IPS-18a (cell line): ENCODE data around the gene RBM33.

Experiments used
- H3K27ac ChIP-seq: one replicate; pipeline ENCODE4 v1.5.1; 2013; ENCODE audit warnings: low read length
- H3K27me3 ChIP-seq: one replicate; pipeline ENCODE4 v1.6.1; 2013; ENCODE audit warnings: mild to moderate bottlenecking, low read length; ENCODE audit not compliant: control insufficient read depth, insufficient read depth
- H3K36me3 ChIP-seq: one replicate; pipeline ENCODE4 v1.6.1; 2013; ENCODE audit warnings: low read depth, low read length; ENCODE audit not compliant: control insufficient read depth
- H3K4me1 ChIP-seq: one replicate; pipeline ENCODE4 v1.6.1; 2013; ENCODE audit warnings: low read depth, low read length; ENCODE audit not compliant: control insufficient read depth
- H3K4me3 ChIP-seq: one replicate; pipeline ENCODE4 v1.5.1; 2013; ENCODE audit warnings: low read length
- H3K9ac ChIP-seq: one replicate; pipeline ENCODE4 v1.6.1; 2013; ENCODE audit warnings: mild to moderate bottlenecking, low read length, moderate library complexity
- H3K9me3 ChIP-seq: one replicate; pipeline ENCODE4 v1.6.1; 2013; ENCODE audit warnings: low read depth, low read length; ENCODE audit not compliant: control insufficient read depth

Gene RBM33

DNA sequence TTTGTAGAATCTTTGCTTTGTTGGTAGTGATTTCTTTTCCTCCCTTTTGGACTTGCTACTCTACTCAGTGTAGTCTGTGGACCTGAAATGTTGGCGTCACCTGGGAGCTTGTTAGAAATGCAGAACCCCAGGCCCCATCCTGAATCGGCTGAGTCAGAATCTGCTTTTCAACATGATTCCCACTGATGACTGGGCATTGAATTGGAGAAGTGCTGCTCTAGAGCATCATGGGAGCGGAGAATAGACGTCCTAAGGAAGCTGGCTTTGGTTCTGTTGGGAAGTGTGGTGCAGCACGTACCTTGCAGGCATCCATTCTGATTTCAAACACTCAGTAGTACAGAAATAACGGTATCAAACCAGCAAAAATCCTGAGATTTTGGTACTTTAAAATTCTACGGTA lies 54.7 kb downstream of the RBM33 start:
- Histone ChIP-seq H3K27me3 (no peaks in the 10 kb centered on the region), H3K27ac (no peak overlapping the region), H3K4me3 (no peak overlapping the region), H3K36me3 (peaks cover 32% of the 10 kb centered on the region), H3K9me3 (no peaks in the 10 kb centered on the region), H3K9ac (no peak overlapping the region), H3K4me1 (no peaks in the 10 kb centered on the region)

DNA sequence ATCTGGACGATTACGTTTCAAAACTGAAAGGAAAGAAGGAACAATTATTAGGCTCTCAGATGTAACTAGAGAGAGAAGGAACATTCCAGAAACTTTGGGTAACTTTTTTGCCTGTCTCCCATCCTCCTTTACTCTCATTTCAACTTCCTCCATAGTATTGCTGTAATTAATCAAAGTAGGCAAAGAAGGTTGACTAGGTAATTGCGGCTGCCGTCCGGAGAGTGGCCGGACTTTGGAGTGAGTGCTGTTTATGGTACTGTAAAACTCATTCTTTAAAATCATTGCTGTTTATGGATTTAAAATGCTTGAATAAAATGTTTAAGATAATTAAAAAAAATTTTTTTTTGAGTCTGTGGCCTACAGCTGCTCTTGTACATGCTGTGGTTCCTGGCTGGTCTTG lies 56.4 kb downstream of the RBM33 start:
- H3K36me3 ChIP-seq, result peaks cover 41% of the 10 kb centered on the region
- H3K27ac ChIP-seq, result no peak overlapping the region
- H3K27me3 ChIP-seq, result no peaks in the 10 kb centered on the region
- no peaks in the 10 kb centered on the region for H3K9me3 ChIP-seq
- no peaks in the 10 kb centered on the region for H3K4me1 ChIP-seq
- no peak overlapping the region for H3K9ac ChIP-seq
- H3K4me3 ChIP-seq, result no peak overlapping the region

DNA sequence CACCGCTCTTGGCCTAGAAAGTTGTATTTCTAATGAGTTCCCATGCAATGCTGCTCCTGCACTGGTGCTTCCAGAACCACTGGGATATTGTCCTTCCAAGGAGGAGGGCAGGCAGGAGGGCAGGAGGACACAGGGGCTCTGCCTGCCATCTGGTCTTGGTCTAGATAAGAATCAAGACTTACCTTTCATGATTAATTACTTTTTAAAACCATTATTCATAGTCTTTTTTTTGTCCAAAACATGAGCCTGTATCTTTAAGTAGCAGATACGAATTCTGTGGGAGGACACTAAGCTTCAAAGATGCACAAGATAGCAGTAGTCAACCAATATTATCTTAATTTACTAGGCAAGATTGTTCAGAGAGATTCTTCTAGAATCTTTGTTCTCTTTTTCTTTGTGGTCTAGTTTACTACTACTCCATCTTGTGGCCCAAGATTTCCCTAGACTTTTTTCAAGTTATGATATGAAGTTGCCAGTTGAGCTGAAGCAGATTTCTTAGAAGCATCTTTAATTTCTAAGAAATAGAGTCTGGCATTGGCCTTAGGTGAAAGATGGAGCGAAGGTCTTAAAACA lies 57.6 kb downstream of the RBM33 start:
- H3K4me1 ChIP-seq, result no peaks in the 10 kb centered on the region
- H3K9ac ChIP-seq, result no peak overlapping the region
- H3K36me3 ChIP-seq, result peaks cover 46% of the 10 kb centered on the region
- H3K9me3 ChIP-seq, result no peaks in the 10 kb centered on the region
- no peak overlapping the region for H3K27ac ChIP-seq
- no peaks in the 10 kb centered on the region for H3K27me3 ChIP-seq
- H3K4me3 ChIP-seq, result no peak overlapping the region

DNA sequence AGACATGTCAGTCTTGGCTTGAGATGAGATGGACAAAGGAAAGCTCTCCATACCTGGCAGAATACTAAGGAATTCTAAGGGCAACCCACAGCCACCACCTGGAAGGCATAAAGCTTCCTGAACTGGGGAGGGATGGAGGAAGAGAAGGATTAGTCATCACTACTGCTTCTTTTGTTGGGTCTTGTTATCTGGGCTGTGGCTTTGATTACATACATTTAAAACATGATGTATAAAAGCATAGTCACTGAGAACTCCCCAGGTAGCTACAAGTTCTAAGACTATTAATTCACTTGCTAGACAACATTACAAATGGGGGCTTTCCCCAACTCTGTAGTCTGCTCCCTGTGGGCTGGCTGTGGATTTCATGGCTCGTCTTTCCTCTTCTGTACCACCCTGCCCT lies 58.2 kb downstream of the RBM33 start:
- Histone ChIP-seq H3K4me3 (no peak overlapping the region), H3K4me1 (no peaks in the 10 kb centered on the region), H3K27ac (no peak overlapping the region), H3K9ac (no peak overlapping the region), H3K27me3 (no peaks in the 10 kb centered on the region), H3K36me3 (peaks cover 51% of the 10 kb centered on the region), H3K9me3 (no peaks in the 10 kb centered on the region)

DNA sequence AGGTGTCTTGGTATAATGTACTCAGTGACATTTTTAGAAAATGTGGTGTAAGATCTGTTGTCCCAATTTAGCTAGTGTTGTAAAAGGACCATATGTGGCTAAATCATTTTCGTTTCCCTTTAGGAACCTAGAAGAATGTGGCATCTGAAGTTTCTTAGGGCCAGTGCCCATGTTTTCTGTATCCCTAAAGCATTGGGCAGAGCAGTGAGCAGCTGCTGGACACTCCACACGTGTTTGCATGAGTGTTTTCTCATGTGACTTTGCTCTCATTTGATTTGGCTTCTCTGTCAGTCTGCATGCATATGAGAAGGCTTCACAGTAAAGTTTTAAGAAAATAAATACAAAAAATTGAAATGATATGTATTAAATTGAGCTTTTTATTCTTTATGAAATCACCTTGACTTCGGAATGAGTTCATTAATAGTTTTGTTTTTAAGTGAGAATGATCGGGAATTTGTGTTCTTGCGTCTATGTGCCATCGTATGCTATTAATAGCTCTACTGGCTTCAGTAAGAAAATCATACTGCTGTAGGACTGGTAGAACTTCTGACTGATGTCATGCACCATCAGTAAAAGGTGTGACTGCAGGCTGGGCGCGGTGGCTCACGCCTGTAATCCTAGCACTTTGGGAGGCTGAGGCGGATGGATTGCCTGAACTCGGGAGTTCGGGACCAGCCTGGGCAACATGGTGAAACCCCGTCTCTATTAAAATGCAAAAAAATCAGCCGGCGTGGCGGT lies 61.3 kb downstream of the RBM33 start:
- H3K4me3 ChIP-seq, result no peak overlapping the region
- H3K27ac ChIP-seq, result no peak overlapping the region
- no peaks in the 10 kb centered on the region for H3K4me1 ChIP-seq
- H3K36me3 ChIP-seq, result peaks cover 66% of the 10 kb centered on the region
- H3K27me3 ChIP-seq, result no peaks in the 10 kb centered on the region
- H3K9me3 ChIP-seq, result no peaks in the 10 kb centered on the region
- no peak overlapping the region for H3K9ac ChIP-seq

DNA sequence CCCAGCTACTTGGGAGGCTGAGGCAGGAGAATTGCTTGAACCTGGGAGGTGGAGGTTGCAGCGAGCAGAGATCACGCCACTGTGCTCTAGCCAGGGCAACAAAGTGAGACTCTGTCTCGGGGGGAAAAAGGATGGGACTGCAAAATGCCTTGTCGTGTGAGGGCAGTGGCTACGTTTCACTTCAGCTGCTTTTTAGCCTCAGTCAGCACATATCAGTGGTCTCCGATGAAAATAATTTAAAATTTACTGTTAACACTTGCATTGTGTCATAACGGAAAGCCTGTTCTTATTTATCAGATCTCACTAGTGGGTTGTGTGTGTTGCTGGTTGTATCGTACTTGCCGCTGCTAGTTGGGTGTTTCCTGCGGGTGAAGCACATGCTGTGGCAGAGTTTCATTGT lies 61.9 kb downstream of the RBM33 start:
- Histone ChIP-seq H3K4me1 (no peaks in the 10 kb centered on the region), H3K9ac (no peak overlapping the region), H3K36me3 (peaks cover 68% of the 10 kb centered on the region), H3K27ac (no peak overlapping the region), H3K27me3 (no peaks in the 10 kb centered on the region), H3K9me3 (no peaks in the 10 kb centered on the region), H3K4me3 (no peak overlapping the region)

DNA sequence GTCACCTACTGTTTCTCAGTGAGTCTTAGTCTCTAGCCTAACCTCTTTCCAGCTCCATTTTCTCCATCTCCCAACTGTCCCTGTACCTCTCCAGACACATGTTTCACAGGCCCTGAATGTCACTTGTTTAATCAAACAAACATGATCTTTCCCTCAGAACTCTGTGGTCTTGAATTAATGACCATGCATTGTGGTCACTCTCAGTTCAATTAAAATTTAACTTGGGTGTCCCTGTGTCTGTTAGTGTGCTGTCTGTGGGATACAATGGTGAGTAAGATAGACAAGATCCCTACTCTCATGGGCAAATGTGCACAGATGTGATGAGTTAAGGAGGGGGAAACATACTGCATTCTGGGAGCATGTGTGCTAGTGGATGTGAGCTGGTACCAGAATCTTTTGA lies 65.0 kb downstream of the RBM33 start:
- no peaks in the 10 kb centered on the region for H3K9me3 ChIP-seq
- H3K4me1 ChIP-seq, result no peaks in the 10 kb centered on the region
- H3K27ac ChIP-seq, result no peak overlapping the region
- H3K4me3 ChIP-seq, result no peak overlapping the region
- H3K27me3 ChIP-seq, result no peaks in the 10 kb centered on the region
- H3K9ac ChIP-seq, result no peak overlapping the region
- H3K36me3 ChIP-seq, result peaks cover 50% of the 10 kb centered on the region

DNA sequence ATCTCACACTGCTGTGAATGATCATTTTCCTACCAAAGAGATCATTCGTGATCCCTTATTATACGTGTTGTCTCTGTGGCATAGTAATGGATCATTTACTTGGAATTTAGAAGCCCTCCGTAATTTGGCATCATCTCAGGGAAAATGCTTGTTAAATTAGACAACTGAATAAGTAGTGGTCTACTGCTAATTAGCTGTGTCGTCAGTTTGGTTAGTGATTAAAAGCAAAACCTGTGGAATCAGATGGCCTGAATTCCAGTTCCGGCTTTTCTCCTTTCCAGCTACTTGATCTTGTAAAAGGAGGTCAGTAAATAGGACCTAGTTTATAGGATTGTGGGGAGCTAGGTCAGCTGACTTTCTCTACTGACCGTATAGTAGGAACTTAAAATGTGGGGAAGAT lies 65.6 kb downstream of the RBM33 start:
- H3K9me3 ChIP-seq, result no peaks in the 10 kb centered on the region
- no peak overlapping the region for H3K27ac ChIP-seq
- H3K36me3 ChIP-seq, result peaks cover 50% of the 10 kb centered on the region
- H3K4me3 ChIP-seq, result no peak overlapping the region
- no peaks in the 10 kb centered on the region for H3K4me1 ChIP-seq
- no peaks in the 10 kb centered on the region for H3K27me3 ChIP-seq
- no peak overlapping the region for H3K9ac ChIP-seq

DNA sequence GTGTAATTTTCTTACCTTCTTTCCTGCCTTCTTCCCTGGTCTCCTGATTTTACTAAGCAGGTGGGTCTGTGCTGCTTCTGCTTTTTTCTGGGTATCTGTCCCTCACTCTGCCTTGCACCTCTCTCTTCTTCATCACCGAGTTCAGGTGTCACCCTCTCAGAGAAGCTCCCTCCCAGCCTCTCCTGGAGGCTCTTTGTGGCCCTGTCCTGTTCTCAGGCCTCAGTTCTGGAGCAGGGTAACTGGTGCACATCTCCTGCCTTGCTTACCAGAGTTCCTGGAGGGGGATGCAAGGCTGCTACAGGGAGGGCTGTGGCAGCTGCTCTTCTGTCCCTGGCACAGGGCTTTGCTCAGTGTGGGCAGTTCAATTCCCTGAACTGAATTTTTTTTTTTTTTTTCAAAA lies 66.1 kb downstream of the RBM33 start:
- no peaks in the 10 kb centered on the region for H3K9me3 ChIP-seq
- H3K9ac ChIP-seq, result no peak overlapping the region
- no peaks in the 10 kb centered on the region for H3K27me3 ChIP-seq
- H3K4me3 ChIP-seq, result no peak overlapping the region
- H3K4me1 ChIP-seq, result no peaks in the 10 kb centered on the region
- peaks cover 45% of the 10 kb centered on the region for H3K36me3 ChIP-seq
- H3K27ac ChIP-seq, result no peak overlapping the region

DNA sequence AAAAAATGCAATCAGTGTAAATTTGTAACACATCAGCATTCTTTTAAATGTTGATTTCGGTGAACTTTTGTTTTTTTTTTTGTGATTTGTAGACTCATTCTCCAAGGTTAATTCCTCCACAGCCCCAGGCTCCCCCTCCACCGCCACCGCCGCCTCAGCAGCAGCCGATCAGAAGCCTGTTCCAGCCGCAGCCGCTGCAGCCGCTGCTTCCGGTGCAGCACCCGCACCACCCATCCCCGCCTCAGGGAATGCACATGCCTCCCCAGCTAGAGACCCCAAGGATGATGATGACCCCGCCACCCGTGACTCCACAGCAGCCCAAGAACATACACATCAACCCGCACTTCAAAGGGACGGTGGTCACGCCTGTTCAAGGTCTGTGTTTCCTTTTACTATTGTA lies 66.6 kb downstream of the RBM33 start:
- Histone ChIP-seq H3K27ac (no peak overlapping the region), H3K4me3 (no peak overlapping the region), H3K4me1 (no peaks in the 10 kb centered on the region), H3K9ac (no peak overlapping the region), H3K36me3 (peaks cover 44% of the 10 kb centered on the region), H3K27me3 (no peaks in the 10 kb centered on the region), H3K9me3 (no peaks in the 10 kb centered on the region)

DNA sequence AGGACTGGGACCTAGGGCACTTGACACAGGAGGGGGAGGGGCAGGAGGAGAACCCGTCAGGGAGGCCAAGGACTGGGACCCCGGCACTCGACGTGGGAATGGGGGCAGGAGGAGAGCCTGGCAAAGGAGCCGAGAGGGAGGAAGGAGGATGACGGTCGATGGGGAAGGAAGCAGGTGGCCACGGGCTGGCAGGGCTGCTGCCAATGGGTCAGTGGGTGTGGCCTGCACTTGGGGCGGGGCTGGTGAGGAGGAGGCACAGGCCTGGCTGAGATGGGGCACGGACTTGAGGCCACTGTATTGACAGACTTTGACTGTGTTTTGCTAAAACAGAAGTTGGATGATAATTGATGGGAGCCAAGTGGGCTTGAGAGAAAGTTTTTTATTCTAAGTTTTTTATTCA lies 68.9 kb downstream of the RBM33 start:
- no peak overlapping the region for H3K9ac ChIP-seq
- H3K27me3 ChIP-seq, result no peaks in the 10 kb centered on the region
- H3K27ac ChIP-seq, result no peak overlapping the region
- no peak overlapping the region for H3K4me3 ChIP-seq
- H3K4me1 ChIP-seq, result no peaks in the 10 kb centered on the region
- H3K9me3 ChIP-seq, result no peaks in the 10 kb centered on the region
- H3K36me3 ChIP-seq, result peaks cover 31% of the 10 kb centered on the region

DNA sequence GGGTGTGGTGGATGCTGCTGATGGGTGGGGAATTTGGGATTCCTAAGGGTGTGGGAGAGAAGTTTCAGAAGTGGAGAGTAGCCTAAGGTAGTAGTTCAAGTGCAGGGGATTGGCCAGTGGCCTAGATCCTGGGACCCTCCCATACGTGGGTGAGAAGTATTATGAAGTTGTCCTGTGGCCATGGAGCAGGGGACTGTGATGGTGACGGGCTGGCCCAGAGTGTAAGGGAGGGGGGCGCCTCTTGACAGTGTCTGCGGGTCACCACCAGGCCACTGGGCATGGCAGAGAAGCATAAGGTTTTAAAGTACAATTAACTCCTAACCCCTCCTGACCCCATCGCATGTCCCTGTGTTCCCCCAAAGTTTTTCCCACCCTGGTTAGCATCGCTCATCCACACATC lies 70.2 kb downstream of the RBM33 start:
- Histone ChIP-seq H3K36me3 (peaks cover 27% of the 10 kb centered on the region), H3K9ac (no peak overlapping the region)

More for the DNA sequence above, 70.2 kb downstream of the RBM33 start:
- H3K27ac ChIP-seq, result no peak overlapping the region
- H3K4me1 ChIP-seq, result no peaks in the 10 kb centered on the region
- no peaks in the 10 kb centered on the region for H3K27me3 ChIP-seq
- no peak overlapping the region for H3K4me3 ChIP-seq
- H3K9me3 ChIP-seq, result no peaks in the 10 kb centered on the region
